IMR-90 (cell line): ENCODE data around the gene ZNF660. TPM values are rescaled to one million over a fixed set of nuclear protein-coding genes. Genes with fewer than 3 reads are reported as not detected.

Source experiments
- ATAC-seq: fragments of 200-7000 bp; cut with Tn5 transposase; 2 replicates; pipeline ENCODE4 v1.9.1; 2020; ENCODE audit warnings: low read depth, mild to moderate bottlenecking, moderate library complexity
- BruUV-seq: library from RNA; stranded (reverse); fragments of 400-500 nt; replicated peaks from 2 replicates; lab custom pipeline; 2021; lab: Mats Ljungman, UMichigan
- CTCF ChIA-PET: fragments of 300-600 bp; formaldehyde crosslinking; extraction: SDS; loops from one replicate; lab custom pipeline; 2021; ENCODE audit warnings: antibody characterized with exemption; lab: Yijun Ruan, JAX
- POLR2A ChIA-PET: fragments of 300-600 bp; sonication (Branson Sonifier 250); formaldehyde crosslinking; loops from one replicate; lab custom pipeline; 2022; ENCODE audit warnings: antibody characterized with exemption; ENCODE audit not compliant: unreplicated experiment; lab: Charles Lee
- DNase-seq: peaks from one replicate; pipeline ENCODE4 v3.0.0; 2013
- H2AFZ ChIP-seq: replicated peaks from 2 replicates; pipeline ENCODE3; 2013; ENCODE audit warnings: low read length, mild to moderate bottlenecking; ENCODE audit not compliant: poor library complexity
- H2AK5ac ChIP-seq: 2 replicates; pipeline ENCODE4 v1.6.1; 2013; ENCODE audit warnings: low read depth, low read length, inconsistent platforms
- H2AK9ac ChIP-seq: replicated peaks from 2 replicates; pipeline ENCODE3; 2013; ENCODE audit warnings: mild to moderate bottlenecking, low read depth, low read length, moderate library complexity; ENCODE audit not compliant: poor library complexity
- H2BK120ac ChIP-seq: 2 replicates; pipeline ENCODE4 v1.6.1; 2013; ENCODE audit warnings: low read depth, low read length, inconsistent platforms
- H2BK15ac ChIP-seq: 3 replicates; pipeline ENCODE4 v1.6.1; 2013; ENCODE audit warnings: low read depth, low read length, inconsistent platforms
- H2BK20ac ChIP-seq: 2 replicates; pipeline ENCODE4 v1.6.1; 2013; ENCODE audit warnings: low read depth, mild to moderate bottlenecking, inconsistent platforms, low read length, moderate library complexity
- H2BK5ac ChIP-seq: 2 replicates; pipeline ENCODE4 v1.6.1; 2013; ENCODE audit warnings: mild to moderate bottlenecking, low read depth, low read length, inconsistent platforms; ENCODE audit not compliant: poor library complexity, severe bottlenecking
- H3K14ac ChIP-seq: replicated peaks from 2 replicates; pipeline ENCODE4 v1.6.1; 2013; ENCODE audit warnings: low read depth, low read length, inconsistent platforms
- H3K18ac ChIP-seq: 2 replicates; pipeline ENCODE4 v1.6.1; 2013; ENCODE audit warnings: low read depth, low read length, control low read depth
- H3K23ac ChIP-seq: 2 replicates; pipeline ENCODE4 v1.6.1; 2013; ENCODE audit warnings: low read depth, low read length, inconsistent platforms
- H3K27ac ChIP-seq: 2 replicates; pipeline ENCODE4 v1.5.1; 2013; ENCODE audit warnings: mild to moderate bottlenecking, control low read depth, low read length; ENCODE audit not compliant: insufficient read depth
- H3K27me3 ChIP-seq: 2 replicates; pipeline ENCODE4 v1.6.1; 2013; ENCODE audit warnings: low read length; ENCODE audit not compliant: control insufficient read depth, insufficient read depth
- H3K36me3 ChIP-seq: 2 replicates; pipeline ENCODE4 v1.6.1; 2013; ENCODE audit warnings: low read length, mixed read lengths; ENCODE audit not compliant: control insufficient read depth, insufficient read depth
- H3K4ac ChIP-seq: 2 replicates; pipeline ENCODE4 v1.6.1; 2013; ENCODE audit warnings: low read depth, low read length, inconsistent platforms
- H3K4me1 ChIP-seq: 2 replicates; pipeline ENCODE4 v1.6.1; 2013; ENCODE audit warnings: low read length, mixed read lengths; ENCODE audit not compliant: control insufficient read depth, insufficient read depth
- H3K4me2 ChIP-seq: 2 replicates; pipeline ENCODE4 v1.6.1; 2013; ENCODE audit warnings: low read depth, mild to moderate bottlenecking, control low read depth, low read length, moderate library complexity
- H3K4me3 ChIP-seq: 2 replicates; pipeline ENCODE4 v1.5.1; 2013; ENCODE audit warnings: low read depth, mild to moderate bottlenecking, control low read depth, low read length, moderate library complexity; ENCODE audit not compliant: insufficient read depth
- H3K56ac ChIP-seq: 2 replicates; pipeline ENCODE4 v1.6.1; 2013; ENCODE audit warnings: low read length, inconsistent platforms; ENCODE audit not compliant: insufficient read depth; ENCODE audit errors: extremely low read depth
- H3K79me1 ChIP-seq, 2 experiments: 2 replicates each; pipeline ENCODE4 v1.6.1; 2013; ENCODE audit warnings: low read length in 2 of 2, inconsistent platforms in 1 of 2, low read depth in 1 of 2
- H3K9ac ChIP-seq: 2 replicates; pipeline ENCODE4 v1.6.1; 2013; ENCODE audit warnings: low read depth, low read length, control low read depth
- H3K9me1 ChIP-seq: 2 replicates; pipeline ENCODE4 v1.6.1; 2013; ENCODE audit warnings: low read length, inconsistent platforms; ENCODE audit not compliant: insufficient read depth
- H3K9me3 ChIP-seq: 2 replicates; pipeline ENCODE4 v1.6.1; 2013; ENCODE audit warnings: low read length; ENCODE audit not compliant: control insufficient read depth, insufficient read depth
- H4K20me1 ChIP-seq: 2 replicates; pipeline ENCODE4 v1.6.1; 2013; ENCODE audit warnings: low read length, inconsistent platforms; ENCODE audit not compliant: insufficient read depth
- H4K5ac ChIP-seq: 2 replicates; pipeline ENCODE4 v1.6.1; 2013; ENCODE audit warnings: mild to moderate bottlenecking, low read depth, low read length, control low read depth
- H4K8ac ChIP-seq, 2 experiments: 2 replicates each; pipeline ENCODE4 v1.6.1; 2013; ENCODE audit warnings: low read depth in 2 of 2, low read length in 2 of 2, control low read depth in 1 of 2, inconsistent platforms in 1 of 2
- H4K91ac ChIP-seq: 2 replicates; pipeline ENCODE4 v1.6.1; 2013; ENCODE audit warnings: low read depth, low read length, inconsistent platforms; ENCODE audit not compliant: insufficient read depth
- CEBPB ChIP-seq: IDR thresholded peaks from 2 replicates; pipeline ENCODE4 v1.6.1; 2012; ENCODE audit warnings: low read depth, low read length, improper control_type of control experiment
- MAFK ChIP-seq: IDR thresholded peaks from 2 replicates; pipeline ENCODE4 v1.6.1; 2012; ENCODE audit warnings: low read depth, low read length, improper control_type of control experiment
- MAZ ChIP-seq: IDR thresholded peaks from 2 replicates; pipeline ENCODE4 v1.6.1; 2012; ENCODE audit warnings: low read depth, mild to moderate bottlenecking, low read length, improper control_type of control experiment, moderate library complexity, borderline replicate concordance
- RCOR1 ChIP-seq: IDR thresholded peaks from 2 replicates; pipeline ENCODE4 v1.6.1; 2012; ENCODE audit warnings: mild to moderate bottlenecking, low read length, improper control_type of control experiment; ENCODE audit not compliant: insufficient replicate concordance
- SMC3 ChIP-seq: fragments of 150-350 bp; IDR thresholded peaks from 2 replicates; pipeline ENCODE4 v1.6.1; 2016; ENCODE audit warnings: low read depth, mild to moderate bottlenecking, antibody characterized with exemption, low read length, moderate library complexity
- WGBS, 2 experiments: methylation state at CpG; one replicate each; pipeline versions ENCODE4 v1.1.5 to v1.1.7; 2013; ENCODE audit warnings: missing lambda C conversion rate in 2 of 2; ENCODE audit not compliant: insufficient read length in 1 of 2; ENCODE audit errors: extremely low coverage in 2 of 2; 5-methylcytosine and 5-hydroxymethylcytosine counted together
- dilution Hi-C: fragments of 300-500 bp; cut with HindIII; formaldehyde crosslinking; loops from one replicate; pipeline ENCODE4 v1.14.3; 2018; ENCODE audit warnings: low sequenced_read_pairs; ENCODE audit not compliant: unreplicated experiment
- in situ Hi-C: fragments of 300-500 bp; cut with MboI; formaldehyde crosslinking; loops from 3 replicates; pipeline ENCODE4 v1.14.3; 2019; ENCODE audit warnings: low sequenced_read_pairs, inconsistent platforms, mixed read lengths
- intact Hi-C: fragments of 100-400 bp; cut with micrococcal nuclease; formaldehyde crosslinking; loops from 2 replicates; pipeline ENCODE4 v1.10.0; 2022
- polyA plus RNA-seq, 3 experiments: library from polyadenylated mRNA; depleted of rRNA; stranded (reverse); fragments of >200 nt; gene quantifications; 2 replicates each; pipeline ENCODE4 v1.2.3, GENCODE V29; 2012; ENCODE audit warnings: low replicate concordance in 1 of 3
- total RNA-seq: library from RNA; depleted of rRNA; stranded (reverse); fragments of >200 nt; gene quantifications from 2 replicates; pipeline ENCODE4 v1.2.3, GENCODE V29; 2012
- TF ChIP-seq, protein P1 (sequence below): conservative IDR thresholded peaks from 2 replicates; pipeline ENCODE4 v1.5.1; 2012; ENCODE audit warnings: mild to moderate bottlenecking, low read depth, low read length, improper control_type of control experiment

Gene ZNF660
- total and polyA plus RNA-seq, 2 of the 4 experiments (the other 2 are of a cell fraction): 0.70 to 1.3 TPM

- POLR2A ChIA-PET: no interaction called here
- peaks cover 29% of the 10 kb centered on the region for H3K36me3 ChIP-seq
- H3K4ac ChIP-seq: no peak overlapping the region
- H3K9ac ChIP-seq: no peak overlapping the region
- dilution Hi-C loops (no loop called here), in situ Hi-C loops (no loop called here), intact Hi-C loops (no loop called here)
- H4K8ac ChIP-seq: no peak overlapping the region
- ATAC-seq: no peak
- no peak overlapping the region for H4K5ac ChIP-seq
- H3K4me3 ChIP-seq: no peak overlapping the region
- peaks cover 2% of the 10 kb centered on the region; the same call in 1 of the 2 replicates for H3K4me1 ChIP-seq
- DNase-seq: no peak
- no peaks in the 10 kb centered on the region for H4K20me1 ChIP-seq
- no peak overlapping the region for H2BK5ac ChIP-seq
- no peak overlapping the region for H2AK5ac ChIP-seq
- CTCF ChIA-PET: no interaction called here
- no peak overlapping the region for H3K23ac ChIP-seq
- no peaks in the 10 kb centered on the region; a peak in 1 of 4 replicates for H3K79me1 ChIP-seq
- no peak overlapping the region for H3K4me2 ChIP-seq
- H3K18ac ChIP-seq: no peak overlapping the region
- no peak overlapping the region for H2BK15ac ChIP-seq
- no peak overlapping the region for H2BK20ac ChIP-seq
- no peak overlapping the region for H2AK9ac ChIP-seq
- BruUV-seq: no TSS peak
- no peaks in the 10 kb centered on the region for H3K9me1 ChIP-seq
- H3K9me3 ChIP-seq: peaks cover 18% of the 10 kb centered on the region
- H3K14ac ChIP-seq: no peak overlapping the region
- no peaks in the 10 kb centered on the region for H3K27me3 ChIP-seq
- no CpG with 5 or more reads among the region's 4 CpGs for WGBS, 2 experiments
- H2AFZ ChIP-seq: no peak overlapping the region
- TF ChIP-seq RCOR1 (no peak), MAZ (no peak), MAFK (no peak), SMC3 (no peak), CEBPB (no peak)
- TF ChIP-seq, protein P1, sequence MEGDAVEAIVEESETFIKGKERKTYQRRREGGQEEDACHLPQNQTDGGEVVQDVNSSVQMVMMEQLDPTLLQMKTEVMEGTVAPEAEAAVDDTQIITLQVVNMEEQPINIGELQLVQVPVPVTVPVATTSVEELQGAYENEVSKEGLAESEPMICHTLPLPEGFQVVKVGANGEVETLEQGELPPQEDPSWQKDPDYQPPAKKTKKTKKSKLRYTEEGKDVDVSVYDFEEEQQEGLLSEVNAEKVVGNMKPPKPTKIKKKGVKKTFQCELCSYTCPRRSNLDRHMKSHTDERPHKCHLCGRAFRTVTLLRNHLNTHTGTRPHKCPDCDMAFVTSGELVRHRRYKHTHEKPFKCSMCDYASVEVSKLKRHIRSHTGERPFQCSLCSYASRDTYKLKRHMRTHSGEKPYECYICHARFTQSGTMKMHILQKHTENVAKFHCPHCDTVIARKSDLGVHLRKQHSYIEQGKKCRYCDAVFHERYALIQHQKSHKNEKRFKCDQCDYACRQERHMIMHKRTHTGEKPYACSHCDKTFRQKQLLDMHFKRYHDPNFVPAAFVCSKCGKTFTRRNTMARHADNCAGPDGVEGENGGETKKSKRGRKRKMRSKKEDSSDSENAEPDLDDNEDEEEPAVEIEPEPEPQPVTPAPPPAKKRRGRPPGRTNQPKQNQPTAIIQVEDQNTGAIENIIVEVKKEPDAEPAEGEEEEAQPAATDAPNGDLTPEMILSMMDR: no peak
- H3K56ac ChIP-seq: no peak overlapping the region
- H4K91ac ChIP-seq: no peak overlapping the region
- no peak overlapping the region for H3K27ac ChIP-seq
- no peak overlapping the region for H2BK120ac ChIP-seq
Measured at GRCh38 chr3:44571024-44571423, 13.7 kb upstream of the ZNF660 start.
